Hepatocyte (in vitro differentiated cells): ENCODE data around the gene MN1. TPM values are rescaled to one million over a fixed set of nuclear protein-coding genes. Genes with fewer than 3 reads are reported as not detected.
"Not testable (repeated sequence)": the region's sequence is repeated elsewhere in the genome, so short reads cannot be mapped to it uniquely, and the experiment has no call there.

Source experiments
- DNase-seq: peaks from one replicate; pipeline ENCODE4 v3.0.0-alpha.2; 2016; ENCODE audit warnings: low spot score
- H2AFZ ChIP-seq: fragments of 200-600 bp; sonication (generic); 2 replicates; pipeline ENCODE4 v1.6.0; 2016; ENCODE audit warnings: antibody characterized with exemption, mild to moderate bottlenecking
- H3K27ac ChIP-seq: fragments of 200-600 bp; sonication (generic); 2 replicates; pipeline ENCODE4 v1.5.1; 2016; ENCODE audit warnings: mild to moderate bottlenecking
- H3K27me3 ChIP-seq: fragments of 200-600 bp; sonication (generic); 2 replicates; pipeline ENCODE4 v1.6.1; 2016
- H3K36me3 ChIP-seq: fragments of 200-600 bp; sonication (generic); replicated peaks from 2 replicates; pipeline ENCODE4 v1.5.1; 2016; ENCODE audit warnings: low read depth; ENCODE audit not compliant: insufficient read depth
- H3K4me1 ChIP-seq: fragments of 200-600 bp; sonication (generic); 2 replicates; pipeline ENCODE4 v1.5.1; 2016; ENCODE audit warnings: mild to moderate bottlenecking, moderate library complexity; ENCODE audit not compliant: insufficient read depth
- H3K4me2 ChIP-seq: fragments of 200-600 bp; sonication (generic); 2 replicates; pipeline ENCODE4 v1.6.0; 2016
- H3K4me3 ChIP-seq: fragments of 200-600 bp; sonication (generic); 2 replicates; pipeline ENCODE4 v1.5.1; 2016; ENCODE audit warnings: mild to moderate bottlenecking
- H3K79me2 ChIP-seq: fragments of 200-600 bp; sonication (generic); 2 replicates; pipeline ENCODE4 v1.6.0; 2017; ENCODE audit warnings: mild to moderate bottlenecking
- H3K9me2 ChIP-seq: fragments of 200-600 bp; sonication (generic); replicated peaks from 2 replicates; pipeline ENCODE4 v1.6.0; 2017; ENCODE audit warnings: mild to moderate bottlenecking; ENCODE audit not compliant: insufficient read depth
- H3K9me3 ChIP-seq: fragments of 200-600 bp; sonication (generic); 2 replicates; pipeline ENCODE4 v1.5.1; 2016; ENCODE audit warnings: low read depth, mild to moderate bottlenecking
- H4K20me1 ChIP-seq: fragments of 200-600 bp; sonication (generic); 2 replicates; pipeline ENCODE4 v1.6.0; 2016; ENCODE audit warnings: mild to moderate bottlenecking; ENCODE audit not compliant: insufficient read depth, poor library complexity, severe bottlenecking
- EZH2 ChIP-seq: fragments of 200-600 bp; sonication (generic); IDR thresholded peaks from 2 replicates; pipeline ENCODE4 v1.6.1; 2016; ENCODE audit warnings: antibody characterized with exemption, mild to moderate bottlenecking, borderline replicate concordance
- EZH2phosphoT487 ChIP-seq: fragments of 200-600 bp; sonication (generic); IDR thresholded peaks from one replicate; pipeline ENCODE4 v1.6.1; 2018; ENCODE audit warnings: antibody characterized with exemption, mild to moderate bottlenecking, low read depth, moderate library complexity; ENCODE audit not compliant: unreplicated experiment, severe bottlenecking
- WGBS: methylation state at CpG from one replicate; pipeline ENCODE4 v1.1.6; 2016; ENCODE audit warnings: low lambda C conversion rate; ENCODE audit errors: missing lambda C conversion rate; 5-methylcytosine and 5-hydroxymethylcytosine counted together
- polyA plus RNA-seq: library from polyadenylated mRNA; unstranded; fragments of >200 nt; fragmentation: Nextera tagmentation; extraction: Ambion mirVana; gene quantifications from 2 replicates; pipeline ENCODE4 v1.2.1, GENCODE V29; 2016
- total RNA-seq: library from RNA; depleted of rRNA; stranded (reverse); fragments of >200 nt; gene quantifications from 2 replicates; pipeline ENCODE4 v1.2.3, GENCODE V29; 2014
- TF ChIP-seq, protein P1 (sequence below): fragments of 200-600 bp; sonication (generic); IDR thresholded peaks from 2 replicates; pipeline ENCODE4 v1.5.1; 2016; ENCODE audit warnings: antibody characterized with exemption, mild to moderate bottlenecking; ENCODE audit not compliant: poor library complexity

Gene MN1
- total and polyA plus RNA-seq, 2 experiments from 2014 or later, result 2.3 to 4.4 TPM

GRCh38 chr22:27745809-27746208 lies 55.7 kb downstream of the MN1 start:
- Histone ChIP-seq H3K9me3 (no peaks in the 10 kb centered on the region), H3K79me2 (no peaks in the 10 kb centered on the region), H3K27me3 (peaks cover 39% of the 10 kb centered on the region), H3K36me3 (no peaks in the 10 kb centered on the region), H3K4me3 (no peak overlapping the region), H2AFZ (no peak overlapping the region), H3K27ac (no peak overlapping the region), H3K9me2 (no peaks in the 10 kb centered on the region), H3K4me1 (peaks cover 24% of the 10 kb centered on the region), H3K4me2 (no peak overlapping the region), H4K20me1 (no peaks in the 10 kb centered on the region)
- WGBS, result 96% methylated on average over 7 of the region's 7 CpGs
- TF ChIP-seq EZH2phosphoT487 (no peak), EZH2 (no peak)
- TF ChIP-seq, protein P1, sequence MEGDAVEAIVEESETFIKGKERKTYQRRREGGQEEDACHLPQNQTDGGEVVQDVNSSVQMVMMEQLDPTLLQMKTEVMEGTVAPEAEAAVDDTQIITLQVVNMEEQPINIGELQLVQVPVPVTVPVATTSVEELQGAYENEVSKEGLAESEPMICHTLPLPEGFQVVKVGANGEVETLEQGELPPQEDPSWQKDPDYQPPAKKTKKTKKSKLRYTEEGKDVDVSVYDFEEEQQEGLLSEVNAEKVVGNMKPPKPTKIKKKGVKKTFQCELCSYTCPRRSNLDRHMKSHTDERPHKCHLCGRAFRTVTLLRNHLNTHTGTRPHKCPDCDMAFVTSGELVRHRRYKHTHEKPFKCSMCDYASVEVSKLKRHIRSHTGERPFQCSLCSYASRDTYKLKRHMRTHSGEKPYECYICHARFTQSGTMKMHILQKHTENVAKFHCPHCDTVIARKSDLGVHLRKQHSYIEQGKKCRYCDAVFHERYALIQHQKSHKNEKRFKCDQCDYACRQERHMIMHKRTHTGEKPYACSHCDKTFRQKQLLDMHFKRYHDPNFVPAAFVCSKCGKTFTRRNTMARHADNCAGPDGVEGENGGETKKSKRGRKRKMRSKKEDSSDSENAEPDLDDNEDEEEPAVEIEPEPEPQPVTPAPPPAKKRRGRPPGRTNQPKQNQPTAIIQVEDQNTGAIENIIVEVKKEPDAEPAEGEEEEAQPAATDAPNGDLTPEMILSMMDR, result no peak
- DNase-seq, result no peak

DNA sequence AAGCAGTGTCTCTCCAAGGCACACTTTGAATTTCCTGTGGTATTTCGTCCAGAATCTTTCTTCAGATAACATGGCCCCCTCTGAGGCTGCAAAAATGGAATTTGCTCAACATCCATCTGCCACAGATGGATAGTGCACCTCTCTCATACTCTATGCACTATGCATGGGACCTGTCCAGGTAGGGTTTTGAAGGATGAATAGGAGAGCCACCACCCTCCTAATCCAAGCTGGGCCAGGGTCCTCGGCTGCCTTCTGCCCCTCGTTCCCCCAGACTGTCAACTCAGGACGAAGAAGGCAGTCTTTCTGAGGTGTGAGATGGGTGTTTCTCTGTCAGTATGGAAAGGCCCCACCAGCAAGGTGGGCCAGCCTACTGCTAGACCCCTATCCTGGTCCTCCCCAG lies 56.4 kb downstream of the MN1 start:
- 82% methylated on average over 4 of the region's 4 CpGs for WGBS
- Histone ChIP-seq H4K20me1 (no peaks in the 10 kb centered on the region), H3K9me2 (no peaks in the 10 kb centered on the region), H3K4me2 (no peak overlapping the region), H3K27me3 (peaks cover 39% of the 10 kb centered on the region), H3K9me3 (no peaks in the 10 kb centered on the region), H3K27ac (no peak overlapping the region), H2AFZ (no peak overlapping the region), H3K79me2 (no peaks in the 10 kb centered on the region), H3K4me3 (no peak overlapping the region), H3K4me1 (peaks cover 18% of the 10 kb centered on the region), H3K36me3 (no peaks in the 10 kb centered on the region)
- no peak for DNase-seq
- TF ChIP-seq EZH2, result no peak
- TF ChIP-seq, protein P1, result no peak
- TF ChIP-seq EZH2phosphoT487, result no peak

- H3K27ac ChIP-seq, H3K9me2 ChIP-seq, H3K4me3 ChIP-seq, H2AFZ ChIP-seq, H3K79me2 ChIP-seq, H4K20me1 ChIP-seq, H3K36me3 ChIP-seq, DNase-seq, H3K4me2 ChIP-seq, H3K9me3 ChIP-seq, H3K4me1 ChIP-seq: not testable (repeated sequence)
- 26% methylated on average over 15 of the region's 15 CpGs for WGBS
- peaks cover 39% of the 10 kb centered on the region for H3K27me3 ChIP-seq
Measured at GRCh38 chr22:27744078-27744477, 57.5 kb downstream of the MN1 start.

DNA sequence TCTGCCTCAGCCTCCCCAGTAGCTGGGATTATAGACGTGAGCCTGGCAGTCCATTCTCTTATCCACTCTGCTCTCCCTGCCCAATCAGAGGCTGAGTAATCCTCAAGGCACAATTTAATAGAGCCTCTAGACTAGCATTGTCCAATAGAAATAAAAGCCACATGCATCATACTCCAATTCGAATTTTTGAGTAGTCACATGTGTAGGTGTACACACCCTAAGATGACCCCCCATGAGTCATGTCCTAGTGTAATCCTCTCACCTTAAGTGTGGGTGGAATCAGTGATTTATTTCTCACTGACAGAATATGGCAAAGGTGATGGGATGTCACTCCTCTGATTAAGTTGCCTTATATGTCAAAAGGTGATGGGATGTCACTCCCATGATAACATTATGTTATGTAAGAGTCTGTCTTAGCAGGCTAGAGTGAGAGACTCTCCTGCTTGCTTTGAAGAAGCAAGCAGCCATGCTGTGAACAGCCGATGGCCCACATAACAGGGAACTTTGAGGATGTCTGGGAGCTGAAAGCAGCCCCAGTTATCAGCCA lies 61.3 kb downstream of the MN1 start:
- H3K9me2 ChIP-seq, result no peaks in the 10 kb centered on the region
- H3K4me1 ChIP-seq, result no peaks in the 10 kb centered on the region
- H3K27me3 ChIP-seq, result peaks cover 26% of the 10 kb centered on the region
- 88% methylated on average over 3 of the region's 3 CpGs for WGBS
- no peaks in the 10 kb centered on the region for H3K79me2 ChIP-seq
- no peak overlapping the region for H3K27ac ChIP-seq
- H3K4me3 ChIP-seq, result no peak overlapping the region
- no peak for DNase-seq
- no peaks in the 10 kb centered on the region for H4K20me1 ChIP-seq
- TF ChIP-seq, protein P1, result no peak
- TF ChIP-seq EZH2phosphoT487 (no peak), EZH2 (no peak)
- no peaks in the 10 kb centered on the region for H3K36me3 ChIP-seq
- H3K9me3 ChIP-seq, result no peaks in the 10 kb centered on the region
- H3K4me2 ChIP-seq, result no peak overlapping the region
- H2AFZ ChIP-seq, result no peak overlapping the region
